IMR-90 (cell line): ENCODE results near the gene RHOT2. TPM values are rescaled to one million over a fixed set of nuclear protein-coding genes. Genes with fewer than 3 reads are reported as not detected.

Experiments
- ATAC-seq: fragments of 200-7000 bp; cut with Tn5 transposase; 2 replicates; pipeline ENCODE4 v1.9.1; 2020; ENCODE audit warnings: low read depth, mild to moderate bottlenecking, moderate library complexity
- BruUV-seq: library from RNA; stranded (reverse); fragments of 400-500 nt; replicated peaks from 2 replicates; lab custom pipeline; 2021; lab: Mats Ljungman, UMichigan
- CTCF ChIA-PET: fragments of 300-600 bp; formaldehyde crosslinking; extraction: SDS; loops from one replicate; lab custom pipeline; 2021; ENCODE audit warnings: antibody characterized with exemption; lab: Yijun Ruan, JAX
- POLR2A ChIA-PET: fragments of 300-600 bp; sonication (Branson Sonifier 250); formaldehyde crosslinking; loops from one replicate; lab custom pipeline; 2022; ENCODE audit warnings: antibody characterized with exemption; ENCODE audit not compliant: unreplicated experiment; lab: Charles Lee
- DNase-seq: peaks from one replicate; pipeline ENCODE4 v3.0.0; 2013
- H2AFZ ChIP-seq: replicated peaks from 2 replicates; pipeline ENCODE3; 2013; ENCODE audit warnings: low read length, mild to moderate bottlenecking; ENCODE audit not compliant: poor library complexity
- H2AK5ac ChIP-seq: 2 replicates; pipeline ENCODE4 v1.6.1; 2013; ENCODE audit warnings: low read depth, low read length, inconsistent platforms
- H2AK9ac ChIP-seq: replicated peaks from 2 replicates; pipeline ENCODE3; 2013; ENCODE audit warnings: mild to moderate bottlenecking, low read depth, low read length, moderate library complexity; ENCODE audit not compliant: poor library complexity
- H2BK120ac ChIP-seq: 2 replicates; pipeline ENCODE4 v1.6.1; 2013; ENCODE audit warnings: low read depth, low read length, inconsistent platforms
- H2BK15ac ChIP-seq: 3 replicates; pipeline ENCODE4 v1.6.1; 2013; ENCODE audit warnings: low read depth, low read length, inconsistent platforms
- H2BK20ac ChIP-seq: 2 replicates; pipeline ENCODE4 v1.6.1; 2013; ENCODE audit warnings: low read depth, mild to moderate bottlenecking, inconsistent platforms, low read length, moderate library complexity
- H2BK5ac ChIP-seq: 2 replicates; pipeline ENCODE4 v1.6.1; 2013; ENCODE audit warnings: mild to moderate bottlenecking, low read depth, low read length, inconsistent platforms; ENCODE audit not compliant: poor library complexity, severe bottlenecking
- H3K14ac ChIP-seq: replicated peaks from 2 replicates; pipeline ENCODE4 v1.6.1; 2013; ENCODE audit warnings: low read depth, low read length, inconsistent platforms
- H3K18ac ChIP-seq: 2 replicates; pipeline ENCODE4 v1.6.1; 2013; ENCODE audit warnings: low read depth, low read length, control low read depth
- H3K23ac ChIP-seq: 2 replicates; pipeline ENCODE4 v1.6.1; 2013; ENCODE audit warnings: low read depth, low read length, inconsistent platforms
- H3K27ac ChIP-seq: 2 replicates; pipeline ENCODE4 v1.5.1; 2013; ENCODE audit warnings: mild to moderate bottlenecking, control low read depth, low read length; ENCODE audit not compliant: insufficient read depth
- H3K27me3 ChIP-seq: 2 replicates; pipeline ENCODE4 v1.6.1; 2013; ENCODE audit warnings: low read length; ENCODE audit not compliant: control insufficient read depth, insufficient read depth
- H3K36me3 ChIP-seq: 2 replicates; pipeline ENCODE4 v1.6.1; 2013; ENCODE audit warnings: low read length, mixed read lengths; ENCODE audit not compliant: control insufficient read depth, insufficient read depth
- H3K4ac ChIP-seq: 2 replicates; pipeline ENCODE4 v1.6.1; 2013; ENCODE audit warnings: low read depth, low read length, inconsistent platforms
- H3K4me1 ChIP-seq: 2 replicates; pipeline ENCODE4 v1.6.1; 2013; ENCODE audit warnings: low read length, mixed read lengths; ENCODE audit not compliant: control insufficient read depth, insufficient read depth
- H3K4me2 ChIP-seq: 2 replicates; pipeline ENCODE4 v1.6.1; 2013; ENCODE audit warnings: low read depth, mild to moderate bottlenecking, control low read depth, low read length, moderate library complexity
- H3K4me3 ChIP-seq: 2 replicates; pipeline ENCODE4 v1.5.1; 2013; ENCODE audit warnings: low read depth, mild to moderate bottlenecking, control low read depth, low read length, moderate library complexity; ENCODE audit not compliant: insufficient read depth
- H3K56ac ChIP-seq: 2 replicates; pipeline ENCODE4 v1.6.1; 2013; ENCODE audit warnings: low read length, inconsistent platforms; ENCODE audit not compliant: insufficient read depth; ENCODE audit errors: extremely low read depth
- H3K79me1 ChIP-seq, 2 experiments: 2 replicates each; pipeline ENCODE4 v1.6.1; 2013; ENCODE audit warnings: low read length in 2 of 2, inconsistent platforms in 1 of 2, low read depth in 1 of 2
- H3K9ac ChIP-seq: 2 replicates; pipeline ENCODE4 v1.6.1; 2013; ENCODE audit warnings: low read depth, low read length, control low read depth
- H3K9me1 ChIP-seq: 2 replicates; pipeline ENCODE4 v1.6.1; 2013; ENCODE audit warnings: low read length, inconsistent platforms; ENCODE audit not compliant: insufficient read depth
- H3K9me3 ChIP-seq: 2 replicates; pipeline ENCODE4 v1.6.1; 2013; ENCODE audit warnings: low read length; ENCODE audit not compliant: control insufficient read depth, insufficient read depth
- H4K20me1 ChIP-seq: 2 replicates; pipeline ENCODE4 v1.6.1; 2013; ENCODE audit warnings: low read length, inconsistent platforms; ENCODE audit not compliant: insufficient read depth
- H4K5ac ChIP-seq: 2 replicates; pipeline ENCODE4 v1.6.1; 2013; ENCODE audit warnings: mild to moderate bottlenecking, low read depth, low read length, control low read depth
- H4K8ac ChIP-seq, 2 experiments: 2 replicates each; pipeline ENCODE4 v1.6.1; 2013; ENCODE audit warnings: low read depth in 2 of 2, low read length in 2 of 2, control low read depth in 1 of 2, inconsistent platforms in 1 of 2
- H4K91ac ChIP-seq: 2 replicates; pipeline ENCODE4 v1.6.1; 2013; ENCODE audit warnings: low read depth, low read length, inconsistent platforms; ENCODE audit not compliant: insufficient read depth
- CTCF ChIP-seq: conservative IDR thresholded peaks from 2 replicates; pipeline ENCODE4 v1.5.1; 2012; ENCODE audit warnings: mild to moderate bottlenecking, low read depth, low read length, improper control_type of control experiment
- MAZ ChIP-seq: IDR thresholded peaks from 2 replicates; pipeline ENCODE4 v1.6.1; 2012; ENCODE audit warnings: low read depth, mild to moderate bottlenecking, low read length, improper control_type of control experiment, moderate library complexity, borderline replicate concordance
- MXI1 ChIP-seq: IDR thresholded peaks from 2 replicates; pipeline ENCODE4 v1.6.1; 2012; ENCODE audit warnings: low read depth, mild to moderate bottlenecking, low read length, moderate library complexity, borderline replicate concordance
- NFE2L2 ChIP-seq: fragments of 150-350 bp; IDR thresholded peaks from 2 replicates; pipeline ENCODE4 v1.6.1; 2016; ENCODE audit warnings: low read depth, mild to moderate bottlenecking, low read length
- RFX5 ChIP-seq: IDR thresholded peaks from 2 replicates; pipeline ENCODE4 v1.8.0; 2012; ENCODE audit warnings: low read depth, mild to moderate bottlenecking, low read length, moderate library complexity
- WGBS, 2 experiments: methylation state at CpG; one replicate each; pipeline versions ENCODE4 v1.1.5 to v1.1.7; 2013; ENCODE audit warnings: missing lambda C conversion rate in 2 of 2; ENCODE audit not compliant: insufficient read length in 1 of 2; ENCODE audit errors: extremely low coverage in 2 of 2; 5-methylcytosine and 5-hydroxymethylcytosine counted together
- dilution Hi-C: fragments of 300-500 bp; cut with HindIII; formaldehyde crosslinking; loops from one replicate; pipeline ENCODE4 v1.14.3; 2018; ENCODE audit warnings: low sequenced_read_pairs; ENCODE audit not compliant: unreplicated experiment
- in situ Hi-C: fragments of 300-500 bp; cut with MboI; formaldehyde crosslinking; loops from 3 replicates; pipeline ENCODE4 v1.14.3; 2019; ENCODE audit warnings: low sequenced_read_pairs, inconsistent platforms, mixed read lengths
- intact Hi-C: fragments of 100-400 bp; cut with micrococcal nuclease; formaldehyde crosslinking; loops from 2 replicates; pipeline ENCODE4 v1.10.0; 2022
- polyA plus RNA-seq, 3 experiments: library from polyadenylated mRNA; depleted of rRNA; stranded (reverse); fragments of >200 nt; gene quantifications; 2 replicates each; pipeline ENCODE4 v1.2.3, GENCODE V29; 2012; ENCODE audit warnings: low replicate concordance in 1 of 3
- total RNA-seq: library from RNA; depleted of rRNA; stranded (reverse); fragments of >200 nt; gene quantifications from 2 replicates; pipeline ENCODE4 v1.2.3, GENCODE V29; 2012

Gene RHOT2
- total and polyA plus RNA-seq, 2 of the 4 experiments (the other 2 are of a cell fraction), result 20.3 to 181 TPM

DNA sequence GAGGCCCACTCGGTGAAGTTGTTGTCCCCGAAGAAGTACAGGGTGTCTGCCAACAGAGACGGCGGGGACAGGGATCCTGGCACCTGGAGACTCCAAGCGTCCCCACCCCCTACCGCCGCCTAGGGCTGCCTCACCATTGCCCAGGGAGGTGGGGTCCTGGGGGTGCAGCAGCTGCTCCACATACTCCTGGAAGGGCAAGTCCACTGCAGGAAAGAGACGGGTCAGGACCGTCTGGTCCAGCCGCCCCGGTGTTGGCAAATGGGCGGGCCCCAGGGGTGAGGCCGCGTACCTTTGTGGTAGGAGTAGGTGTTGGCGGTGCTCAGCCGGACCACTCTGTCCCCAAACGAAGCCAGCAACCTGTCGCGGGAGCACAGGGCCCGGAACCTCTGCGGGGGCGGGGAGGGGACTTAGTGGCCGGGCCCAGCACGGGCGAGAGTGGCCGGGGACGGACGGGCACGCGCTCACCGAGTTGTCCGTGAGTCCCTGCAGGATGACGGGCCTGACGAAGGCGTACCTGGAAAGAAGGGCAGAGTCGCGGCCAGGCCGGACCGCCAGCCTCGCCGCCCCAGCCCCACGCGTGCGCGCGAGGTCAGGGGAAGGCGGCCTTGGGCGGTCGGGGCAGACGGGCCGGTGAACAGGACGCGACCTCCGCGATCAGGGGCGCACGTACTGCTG, 15.6 kb downstream of the RHOT2 start:
- H2AK9ac ChIP-seq, result peak overlapping the region; percentile 93
- peak overlapping the region; percentile 54 for H3K27ac ChIP-seq
- H2BK15ac ChIP-seq, result no peak overlapping the region
- no peak overlapping the region for H3K23ac ChIP-seq
- dilution Hi-C loops (no loop called here), intact Hi-C loops (no loop called here), in situ Hi-C loops (no loop called here)
- H3K9me3 ChIP-seq, result no peaks in the 10 kb centered on the region
- H2BK20ac ChIP-seq, result no peak overlapping the region
- peaks cover 20% of the 10 kb centered on the region for H3K4me1 ChIP-seq
- ChIA-PET CTCF (interaction anchor here (0.7 kb wide), 1 partner anchor 163 kb away, joined by 3 read pairs; no protein-coding TSS in a partner anchor), POLR2A (no interaction called here)
- peaks cover 34% of the 10 kb centered on the region for H4K20me1 ChIP-seq
- peaks cover 15% of the 10 kb centered on the region for H3K9me1 ChIP-seq
- peaks cover 9 to 54% of the 10 kb centered on the region in 2 experiments; a peak in 3 of 4 replicates for H3K79me1 ChIP-seq
- H3K18ac ChIP-seq, result no peak overlapping the region
- H3K14ac ChIP-seq, result no peak overlapping the region
- H3K36me3 ChIP-seq, result peaks cover 41% of the 10 kb centered on the region
- WGBS, 2 experiments, result 13% methylated on average over 36 of the region's 57 CpGs; no CpG with 5 or more reads in 1 of the 2 experiments
- peak overlapping the region; percentile 81 for H3K4me3 ChIP-seq
- peak overlapping the region; percentile 28 to 73; a peak in 2 of 4 replicates for H4K8ac ChIP-seq
- H4K91ac ChIP-seq, result no peak overlapping the region; the same call in 1 of the 2 replicates
- BruUV-seq, result no TSS peak
- no peaks in the 10 kb centered on the region for H3K27me3 ChIP-seq
- peak overlapping the region; percentile 87 for H2AK5ac ChIP-seq
- peak overlapping the region; percentile 85 for H3K4me2 ChIP-seq
- H3K4ac ChIP-seq, result peak overlapping the region; percentile 63
- DNase-seq (no peak), ATAC-seq (no peak)
- no peak for TF ChIP-seq CTCF
- no peak for TF ChIP-seq NFE2L2
- TF ChIP-seq MXI1, result no peak
- no peak for TF ChIP-seq MAZ
- no peak for TF ChIP-seq RFX5
- H3K56ac ChIP-seq, result no peak overlapping the region
- H4K5ac ChIP-seq, result 0 out of 2 replicates have a peak overlapping the region, but pooled peaks have one; percentile 32
- peak overlapping the region; percentile 29 for H2BK5ac ChIP-seq
- peak overlapping the region; percentile 72 for H3K9ac ChIP-seq
- no peak overlapping the region for H2BK120ac ChIP-seq
- peak overlapping the region; percentile 87 for H2AFZ ChIP-seq
